ENCODE data around the gene GNG7.
"Not testable (repeated sequence)": the region's sequence is repeated elsewhere in the genome, so short reads cannot be mapped to it uniquely, and the experiment has no call there.

The GNG7 gene

DNA sequence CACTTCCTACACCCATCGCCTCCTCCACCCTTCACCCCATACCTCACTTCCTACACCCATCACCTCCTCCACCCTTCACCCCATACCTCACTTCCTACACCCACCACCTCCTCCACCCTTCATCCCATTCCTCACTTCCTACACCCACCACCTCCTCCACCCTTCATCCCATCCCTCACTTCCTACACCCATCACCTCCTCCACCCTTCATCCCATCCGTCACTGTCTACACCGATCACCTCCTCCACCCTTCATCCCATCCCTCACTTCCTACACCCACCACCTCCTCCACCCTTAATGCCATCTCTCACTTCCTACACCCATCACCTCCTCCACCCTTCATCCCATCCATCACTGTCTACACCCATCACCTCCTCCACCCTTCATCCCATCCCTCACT, 10.7 kb upstream of the GNG7 start:
- H3K27ac Mint-ChIP-seq; H3K36me3 Mint-ChIP-seq (ENCODE audit: insufficient read depth); H3K4me1 Mint-ChIP-seq (ENCODE audit: low read depth in 2 of 2); H3K4me3 Mint-ChIP-seq; ATAC-seq (replicated peaks); DNase-seq: not testable (repeated sequence)
- Mint-ChIP-seq H3K27me3 (peaks cover 26 to 53% of the 10 kb centered on the region in 2 donors), H3K9me3 (peaks cover 6 to 14% of the 10 kb centered on the region in 2 donors)

DNA sequence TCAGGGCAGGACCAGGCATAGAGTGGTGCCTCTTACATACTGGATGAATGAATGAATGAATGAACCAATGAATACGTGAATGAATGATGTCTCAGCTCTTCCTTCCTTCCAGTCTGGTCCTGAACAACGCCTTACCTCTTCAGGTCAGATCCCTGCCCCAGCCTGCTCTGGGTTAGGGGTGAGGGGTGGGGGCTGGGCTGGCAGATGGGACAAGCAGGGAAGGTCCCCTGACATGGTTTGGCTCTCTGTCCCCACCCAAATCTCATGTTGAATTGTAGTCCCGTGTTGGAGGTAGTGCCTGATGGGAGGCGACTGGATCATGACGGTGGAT, 9.3 kb upstream of the GNG7 start:
- peaks cover 4% of the 10 kb centered on the region for H3K36me3 Mint-ChIP-seq (ENCODE audit: insufficient read depth)
- H3K27me3 Mint-ChIP-seq: peaks cover 26 to 45% of the 10 kb centered on the region in 2 donors
- H3K4me3 Mint-ChIP-seq: no peak overlapping the region
- DNase-seq (no peak), ATAC-seq (replicated peaks) (no peak)
- H3K4me1 Mint-ChIP-seq (ENCODE audit: low read depth in 2 of 2): peaks cover 2 to 3% of the 10 kb centered on the region in 2 donors
- H3K9me3 Mint-ChIP-seq: peaks cover 6 to 14% of the 10 kb centered on the region in 2 donors
- no peak overlapping the region for H3K27ac Mint-ChIP-seq

DNA sequence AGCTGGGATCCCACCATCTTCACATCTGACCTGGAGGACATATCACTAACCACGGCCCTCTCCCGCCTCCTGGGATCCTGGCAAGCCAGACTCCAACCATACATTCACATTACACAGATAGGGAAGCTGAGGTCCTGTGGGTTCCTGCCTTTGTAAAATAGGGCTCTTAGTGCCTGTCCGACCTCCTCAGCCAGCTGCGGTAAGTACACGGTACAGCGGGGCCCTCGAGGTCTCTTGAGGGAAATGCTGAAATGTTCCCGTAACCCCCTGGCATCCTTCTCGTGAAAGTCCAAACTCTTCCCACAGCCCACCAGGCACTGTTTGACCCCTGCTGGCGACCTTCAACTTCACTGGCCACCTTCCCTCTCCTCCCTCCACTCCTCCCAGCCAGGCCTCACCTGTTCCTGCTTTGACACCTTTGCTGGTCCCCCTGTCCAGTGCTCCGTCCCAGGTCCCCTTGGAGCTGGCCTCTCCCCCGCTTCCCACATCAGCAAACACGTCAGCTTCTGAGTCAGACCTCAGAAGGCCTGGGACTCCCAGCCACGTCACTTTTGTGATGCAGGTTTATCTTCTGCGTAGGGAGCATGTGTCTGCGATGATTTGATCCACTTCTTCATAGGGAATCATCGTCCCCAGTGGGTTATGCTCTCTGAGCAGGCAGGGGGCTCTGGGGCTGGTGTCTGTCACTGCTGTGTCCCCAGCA, 8.8 kb upstream of the GNG7 start:
- ATAC-seq (replicated peaks) (no peak), DNase-seq (no peak)
- H3K27me3 Mint-ChIP-seq: peaks cover 26 to 40% of the 10 kb centered on the region in 2 donors
- H3K36me3 Mint-ChIP-seq (ENCODE audit: insufficient read depth): peaks cover 4% of the 10 kb centered on the region
- H3K9me3 Mint-ChIP-seq: peaks cover 6 to 14% of the 10 kb centered on the region in 2 donors
- H3K27ac Mint-ChIP-seq: no peak overlapping the region
- H3K4me1 Mint-ChIP-seq (ENCODE audit: low read depth in 2 of 2): peaks cover 2 to 3% of the 10 kb centered on the region in 2 donors
- H3K4me3 Mint-ChIP-seq: no peak overlapping the region

DNA sequence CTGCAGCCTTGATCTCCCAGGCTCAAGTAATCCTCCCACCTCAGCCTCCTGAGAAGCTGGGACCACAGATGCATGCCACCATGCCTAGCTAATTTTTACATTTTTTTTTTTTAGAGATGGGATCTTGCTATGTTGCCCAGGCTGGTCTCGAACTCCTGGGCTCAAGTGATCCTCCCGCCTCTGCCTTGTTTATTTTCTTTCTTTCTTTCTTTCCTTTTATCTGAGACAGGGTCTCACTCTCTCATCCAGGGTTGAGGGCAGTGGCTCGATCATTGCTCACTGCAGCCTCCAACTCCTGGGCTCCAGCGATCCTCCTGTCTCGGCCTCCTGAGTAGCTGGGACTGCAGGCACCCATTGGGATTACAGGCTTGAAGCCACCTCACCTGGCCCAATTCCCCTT, 3.8 kb upstream of the GNG7 start:
- peaks cover 3 to 6% of the 10 kb centered on the region in 2 donors for H3K27me3 Mint-ChIP-seq
- peaks cover 7% of the 10 kb centered on the region for H3K36me3 Mint-ChIP-seq (ENCODE audit: insufficient read depth)
- DNase-seq (no peak), ATAC-seq (replicated peaks) (no peak)
- H3K4me1 Mint-ChIP-seq (ENCODE audit: low read depth in 2 of 2): peaks cover 2 to 9% of the 10 kb centered on the region in 2 donors
- no peak overlapping the region for H3K27ac Mint-ChIP-seq
- H3K4me3 Mint-ChIP-seq: no peak overlapping the region
- no peaks in the 10 kb centered on the region for H3K9me3 Mint-ChIP-seq

DNA sequence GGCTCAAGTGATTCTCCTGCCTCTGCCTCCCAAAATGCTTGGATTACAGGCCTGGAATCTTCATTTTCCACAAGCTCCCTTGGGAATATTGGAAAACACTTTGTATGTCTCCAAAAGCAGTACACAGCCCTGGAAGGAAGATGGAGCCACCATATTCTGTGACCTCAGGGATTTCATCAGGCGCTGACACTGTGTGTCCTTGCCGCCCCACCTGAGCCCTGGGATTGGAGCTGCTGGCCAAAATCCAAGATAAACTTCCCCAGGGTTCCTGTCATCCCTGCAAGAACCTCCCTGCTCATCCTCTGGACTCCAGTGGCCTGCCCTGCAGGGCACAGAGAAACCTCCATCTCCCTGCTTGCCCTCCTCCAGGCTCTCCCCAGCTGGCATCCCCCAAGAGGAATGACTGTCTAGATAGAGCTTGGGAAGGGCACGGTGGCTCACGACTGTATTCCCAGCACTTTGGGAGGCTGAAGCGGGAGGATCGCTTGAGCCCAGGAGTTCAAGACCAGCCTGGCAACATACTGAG, 1.3 kb upstream of the GNG7 start:
- Mint-ChIP-seq H3K4me1 (ENCODE audit: low read depth in 2 of 2) (peaks cover 7 to 12% of the 10 kb centered on the region in 2 donors), H3K27ac (peak overlapping the region in 1 of 2 donors; percentile 10), H3K9me3 (no peaks in the 10 kb centered on the region), H3K27me3 (no peaks in the 10 kb centered on the region), H3K4me3 (no peak overlapping the region), H3K36me3 (ENCODE audit: insufficient read depth) (peaks cover 3% of the 10 kb centered on the region)
- ATAC-seq (replicated peaks) (no peak), DNase-seq (no peak)

DNA sequence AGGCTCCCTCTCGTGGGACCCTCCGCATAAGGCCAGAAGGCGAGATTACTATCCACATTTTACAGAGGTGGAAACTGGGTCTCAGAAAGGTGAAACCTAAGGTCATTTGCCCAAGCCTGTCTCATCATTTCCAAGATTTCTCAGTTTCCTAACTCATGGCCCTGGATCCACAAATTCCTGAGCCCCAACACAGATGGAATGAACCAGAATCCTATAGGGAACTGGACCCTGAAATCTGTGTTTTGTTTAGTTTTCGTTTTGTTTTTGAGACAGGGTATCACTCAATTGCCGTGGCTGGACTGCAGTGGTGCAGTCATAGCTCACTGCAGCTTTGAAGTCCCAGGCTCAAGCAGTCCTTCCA, 563 bp upstream of the GNG7 start:
- ATAC-seq (replicated peaks) (no peak), DNase-seq (no peak)
- Mint-ChIP-seq H3K4me3 (peak overlapping the region; percentile 33 to 62), H3K27ac (peak overlapping the region; percentile 10 to 68), H3K9me3 (no peaks in the 10 kb centered on the region), H3K4me1 (ENCODE audit: low read depth in 2 of 2) (peaks cover 10 to 12% of the 10 kb centered on the region in 2 donors), H3K36me3 (ENCODE audit: insufficient read depth) (peaks cover 3% of the 10 kb centered on the region), H3K27me3 (no peaks in the 10 kb centered on the region)

DNA sequence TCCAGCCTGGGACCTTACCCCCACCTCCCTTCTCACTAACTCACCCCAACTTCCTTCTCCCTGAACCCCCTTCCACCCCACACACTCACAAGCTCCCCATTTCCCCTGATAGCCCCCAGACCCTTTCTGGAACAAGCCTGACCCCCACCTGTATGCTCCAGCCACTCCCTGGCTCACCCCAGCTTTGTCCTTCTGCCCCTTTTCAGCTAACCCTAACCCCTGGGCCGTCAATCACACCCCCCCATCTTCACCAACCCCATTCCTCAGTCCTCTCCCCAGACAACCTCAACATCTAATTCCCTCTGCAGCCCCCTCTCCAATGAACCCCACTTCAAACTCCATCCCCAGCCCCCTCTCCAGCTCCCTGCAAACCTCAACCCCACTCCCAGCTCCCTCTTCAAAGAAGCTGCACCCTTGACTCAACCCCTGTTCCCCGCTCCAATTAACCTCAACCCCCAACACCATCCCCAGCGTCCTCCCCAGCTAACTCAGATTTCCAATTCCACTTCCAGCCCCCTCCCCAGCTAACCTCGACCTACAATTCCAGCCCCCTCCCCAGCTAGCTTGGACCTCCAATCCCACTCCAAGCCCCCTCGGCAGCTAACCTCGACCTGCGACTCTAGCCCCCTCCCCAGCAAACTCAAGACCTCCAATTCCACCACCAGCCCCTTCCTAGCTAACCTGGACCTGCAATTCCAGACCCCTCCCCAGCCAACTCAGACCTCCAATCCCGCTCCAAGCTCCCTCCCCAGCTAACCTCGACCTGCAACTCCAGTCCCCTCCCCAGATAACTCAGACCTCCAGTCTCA, 929 bp downstream of the GNG7 start:
- no peak overlapping the region for H3K27ac Mint-ChIP-seq
- ATAC-seq (replicated peaks) (no peak), DNase-seq (no peak)
- peaks cover 12% of the 10 kb centered on the region in 2 donors for H3K4me1 Mint-ChIP-seq (ENCODE audit: low read depth in 2 of 2)
- no peaks in the 10 kb centered on the region for H3K9me3 Mint-ChIP-seq
- H3K4me3 Mint-ChIP-seq: peak overlapping the region; percentile 56 to 73
- H3K27me3 Mint-ChIP-seq: no peaks in the 10 kb centered on the region
- peaks cover 3% of the 10 kb centered on the region for H3K36me3 Mint-ChIP-seq (ENCODE audit: insufficient read depth)

DNA sequence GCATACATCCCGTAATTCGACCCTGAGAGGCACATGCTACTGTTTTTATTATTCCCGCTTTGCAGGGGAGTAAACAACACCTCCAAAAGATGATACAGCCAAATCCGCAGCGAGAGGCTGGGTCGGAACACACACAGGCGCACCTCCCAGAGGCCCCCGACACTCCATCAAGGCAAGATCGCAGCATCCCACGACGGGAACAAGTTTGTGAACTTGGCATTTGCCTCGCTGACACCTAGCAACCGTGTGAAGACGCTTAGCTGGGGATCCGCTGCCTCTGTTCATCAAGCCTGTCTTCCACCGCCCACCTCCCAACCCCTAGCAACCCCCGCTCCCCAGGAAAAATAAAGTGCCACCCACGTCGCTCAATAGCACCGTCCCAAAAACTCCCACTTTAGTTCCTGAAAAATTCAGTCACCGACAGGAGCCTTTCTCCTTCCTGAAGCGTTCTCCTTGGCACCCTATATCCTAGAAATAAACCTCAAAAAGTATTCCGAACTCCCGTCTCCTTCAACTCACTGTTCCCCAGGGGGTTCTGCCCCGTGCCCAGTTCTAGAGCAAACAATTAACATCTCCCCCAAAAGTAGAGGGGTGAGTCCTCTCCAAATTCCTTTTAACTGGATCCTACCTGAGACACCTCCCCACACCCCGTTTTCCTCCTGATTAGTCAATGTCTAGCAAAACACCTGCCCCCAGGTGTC, 1.7 kb downstream of the GNG7 start:
- Mint-ChIP-seq H3K4me3 (peak overlapping the region in 1 of 2 donors; percentile 73), H3K36me3 (ENCODE audit: insufficient read depth) (peaks cover 3% of the 10 kb centered on the region), H3K27me3 (no peaks in the 10 kb centered on the region), H3K27ac (no peak overlapping the region), H3K4me1 (ENCODE audit: low read depth in 2 of 2) (peaks cover 12% of the 10 kb centered on the region in 2 donors), H3K9me3 (no peaks in the 10 kb centered on the region)
- no peak for DNase-seq
- no peak for ATAC-seq (replicated peaks)

DNA sequence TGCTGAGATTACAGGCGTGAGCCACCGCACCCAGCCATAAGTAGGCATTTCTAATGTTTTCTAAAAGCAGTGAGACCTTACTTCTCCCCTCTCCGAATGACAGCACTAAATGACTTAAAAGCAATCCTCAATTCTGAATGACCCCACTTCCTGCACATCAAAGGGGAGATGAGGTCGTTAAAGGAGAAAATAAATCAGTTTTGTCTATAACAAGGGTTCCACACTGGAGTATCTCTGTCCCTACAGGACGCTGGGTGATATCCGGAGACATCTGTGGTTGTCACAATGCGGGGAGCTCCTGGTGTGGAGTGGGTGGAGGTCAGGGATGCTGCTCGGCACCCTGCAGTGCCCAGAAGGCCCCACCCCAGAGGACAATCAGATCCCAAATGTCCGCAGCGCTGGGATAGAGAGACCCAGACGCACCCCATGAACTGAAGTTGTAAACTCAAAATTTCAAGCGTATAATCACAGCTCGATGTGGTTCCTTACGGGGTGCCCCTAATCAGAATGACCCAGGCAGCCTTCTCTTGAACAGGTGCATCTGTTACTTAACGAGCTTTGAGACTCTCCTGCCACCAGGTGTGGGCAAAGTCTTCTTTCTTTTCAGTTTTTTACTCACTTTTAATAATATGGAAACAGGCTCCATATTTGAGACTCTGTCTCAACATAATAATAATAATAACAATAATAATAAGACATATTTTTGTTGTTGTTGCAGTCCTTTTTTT, 2.9 kb downstream of the GNG7 start:
- Mint-ChIP-seq H3K4me3 (no peak overlapping the region), H3K9me3 (no peaks in the 10 kb centered on the region), H3K27me3 (peaks cover 0 to 7% of the 10 kb centered on the region in 2 donors), H3K4me1 (ENCODE audit: low read depth in 2 of 2) (peaks cover 12 to 16% of the 10 kb centered on the region in 2 donors), H3K36me3 (ENCODE audit: insufficient read depth) (peaks cover 6% of the 10 kb centered on the region), H3K27ac (no peak overlapping the region)
- no peak for DNase-seq
- ATAC-seq (replicated peaks): no peak

DNA sequence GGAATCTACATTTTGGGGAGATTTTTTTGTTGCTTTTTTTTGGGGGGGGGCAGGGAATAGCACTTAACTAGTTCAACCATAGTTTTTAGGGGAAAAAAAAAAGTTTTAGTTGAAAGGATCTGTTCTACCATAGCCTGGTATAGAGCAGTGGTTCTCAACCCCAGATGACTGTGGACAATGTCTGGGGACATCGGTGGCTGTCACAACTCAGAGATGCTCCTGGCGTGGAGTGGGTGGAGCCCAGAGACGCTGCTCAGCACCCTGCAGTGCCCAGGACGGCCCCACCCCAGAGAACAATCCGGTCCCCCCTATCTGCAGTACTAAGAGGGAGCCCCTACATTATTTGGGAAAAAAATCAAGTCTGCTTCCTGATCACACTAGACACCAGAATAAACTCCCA, 8.3 kb downstream of the GNG7 start:
- Mint-ChIP-seq H3K4me1 (ENCODE audit: low read depth in 2 of 2) (peaks cover 0 to 10% of the 10 kb centered on the region in 2 donors), H3K9me3 (no peaks in the 10 kb centered on the region), H3K27ac (no peak overlapping the region), H3K4me3 (no peak overlapping the region), H3K27me3 (peaks cover 0 to 7% of the 10 kb centered on the region in 2 donors), H3K36me3 (ENCODE audit: insufficient read depth) (peaks cover 6% of the 10 kb centered on the region)
- ATAC-seq (replicated peaks) (no peak), DNase-seq (no peak)

DNA sequence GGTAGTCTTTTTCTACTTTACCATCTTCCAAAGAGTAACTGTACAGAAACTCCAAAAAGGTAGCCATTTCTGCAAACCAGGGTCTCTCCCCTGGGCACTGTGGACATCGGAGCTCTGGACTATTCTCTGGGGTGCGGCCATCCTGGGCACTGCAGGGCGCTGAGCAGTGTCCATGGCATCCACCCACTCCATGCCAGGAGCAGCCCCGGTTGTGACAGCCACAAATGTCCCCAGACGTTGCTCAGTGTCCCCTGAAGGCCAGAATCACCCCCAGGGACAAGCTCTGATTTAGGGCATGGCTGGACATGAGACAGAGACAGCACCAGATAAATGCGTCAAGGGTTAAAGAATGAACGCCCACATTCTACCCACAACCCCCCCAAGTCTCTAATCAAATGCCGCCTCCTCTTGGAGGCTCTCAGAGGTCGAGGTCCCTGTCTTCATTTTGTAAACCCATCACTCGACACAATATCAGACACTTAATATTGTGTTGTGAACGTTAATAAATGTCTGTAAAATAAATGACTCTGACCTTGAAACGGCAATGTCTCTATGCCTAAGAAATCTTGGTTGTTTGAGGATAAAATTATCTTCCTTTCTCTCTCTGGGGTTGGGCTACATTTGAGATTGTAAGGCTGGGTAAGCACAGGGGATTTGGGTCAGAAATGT, 8.9 kb downstream of the GNG7 start:
- Mint-ChIP-seq H3K4me3 (no peak overlapping the region), H3K4me1 (ENCODE audit: low read depth in 2 of 2) (peaks cover 0 to 7% of the 10 kb centered on the region in 2 donors), H3K27ac (no peak overlapping the region), H3K27me3 (peaks cover 0 to 7% of the 10 kb centered on the region in 2 donors), H3K9me3 (no peaks in the 10 kb centered on the region), H3K36me3 (ENCODE audit: insufficient read depth) (peaks cover 6% of the 10 kb centered on the region)
- ATAC-seq (replicated peaks): no peak
- DNase-seq: no peak

DNA sequence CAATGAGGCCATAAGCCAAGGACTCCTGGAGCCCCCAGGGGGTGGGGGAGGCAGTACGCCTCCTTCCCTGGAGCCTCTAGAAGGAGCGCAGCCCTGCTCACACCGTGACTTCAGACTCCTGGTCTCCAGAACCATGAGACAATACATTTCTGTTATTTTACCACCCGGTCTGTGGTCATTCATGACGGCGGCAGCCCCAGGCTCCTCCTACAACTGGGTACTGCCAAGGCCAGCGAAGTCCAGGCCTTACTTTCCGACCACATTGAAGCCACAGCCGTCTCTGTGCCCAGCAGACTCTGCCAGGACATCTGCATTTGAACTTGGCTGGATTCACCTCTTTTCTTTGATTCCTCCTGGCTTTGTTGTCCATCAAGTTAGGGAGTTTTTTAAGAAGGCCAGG, 10.5 kb downstream of the GNG7 start:
- Mint-ChIP-seq H3K36me3 (ENCODE audit: insufficient read depth) (peaks cover 6% of the 10 kb centered on the region), H3K9me3 (no peaks in the 10 kb centered on the region), H3K4me3 (no peak overlapping the region), H3K4me1 (ENCODE audit: low read depth in 2 of 2) (peaks cover 0 to 4% of the 10 kb centered on the region in 2 donors), H3K27ac (no peak overlapping the region), H3K27me3 (peaks cover 0 to 7% of the 10 kb centered on the region in 2 donors)
- ATAC-seq (replicated peaks) (no peak), DNase-seq (no peak)
